Activated CD8-positive, alpha-beta memory T cell treated with anti-CD3 and anti-CD28 coated beads, Interleukin-2, amount 50 U/mL, for 1 hour (primary cell): Measurements from ENCODE around the gene SLU7.

Experiments used
- DNase-seq: peaks from one replicate; pipeline ENCODE4 v3.0.0-alpha.2; 2020; ENCODE audit errors: extremely low read depth

SLU7 gene

GRCh38 chr5:160419458-160420330 is 813 bp upstream of the SLU7 start:
- no peak for DNase-seq

GRCh38 chr5:160399402-160400353 is 19.2 kb downstream of the SLU7 start, which contains the start of gene FAM200C:
Gene FAM200C, minus strand, starts transcription at chr5:160400054. Its CDS starts 4,564 bp downstream, at chr5:160395490.
- DNase-seq, result peak; percentile 24

- no peak for DNase-seq
Measured at GRCh38 chr5:160398806-160399205, 20.1 kb downstream of the SLU7 start.

- no peak for DNase-seq
Measured at GRCh38 chr5:160397492-160397891, 21.4 kb downstream of the SLU7 start.

GRCh38 chr5:160395111-160395510 is 23.8 kb downstream of the SLU7 start:
- no peak for DNase-seq

GRCh38 chr5:160390787-160391696 is 27.8 kb downstream of the SLU7 start:
- DNase-seq, result no peak

- DNase-seq, result no peak
Measured at GRCh38 chr5:160387445-160387844, 31.4 kb downstream of the SLU7 start.

GRCh38 chr5:160385496-160385895 is 33.4 kb downstream of the SLU7 start:
- no peak for DNase-seq

GRCh38 chr5:160384681-160385080 is 34.2 kb downstream of the SLU7 start:
- DNase-seq, result no peak

GRCh38 chr5:160382346-160382745 is 36.5 kb downstream of the SLU7 start:
- DNase-seq, result no peak

- DNase-seq, result no peak
Measured at GRCh38 chr5:160380041-160380440, 38.8 kb downstream of the SLU7 start.

GRCh38 chr5:160379511-160379910 is 39.4 kb downstream of the SLU7 start:
- no peak for DNase-seq

- no peak for DNase-seq
Measured at GRCh38 chr5:160378330-160378729, 40.6 kb downstream of the SLU7 start.

- no peak for DNase-seq
Measured at GRCh38 chr5:160377651-160378050, 41.2 kb downstream of the SLU7 start.

GRCh38 chr5:160376416-160376815 is 42.5 kb downstream of the SLU7 start:
- DNase-seq, result no peak

GRCh38 chr5:160375701-160376100 is 43.2 kb downstream of the SLU7 start:
- DNase-seq, result no peak

GRCh38 chr5:160375166-160375565 is 43.7 kb downstream of the SLU7 start:
- no peak for DNase-seq

GRCh38 chr5:160371294-160371693 is 47.6 kb downstream of the SLU7 start:
- DNase-seq, result no peak

- no peak for DNase-seq
Measured at GRCh38 chr5:160370713-160371034, 48.2 kb downstream of the SLU7 start.

- no peak for DNase-seq
Measured at GRCh38 chr5:160369990-160370712, 48.7 kb downstream of the SLU7 start, which contains the start of gene C1QTNF2. Gene C1QTNF2, minus strand, starts transcription at chr5:160370626. Its CDS starts 15,615 bp downstream, at chr5:160355011.

GRCh38 chr5:160367885-160368284 is 51.0 kb downstream of the SLU7 start:
- DNase-seq, result no peak
